ENCODE measurements around the gene NEDD4. TPM values are rescaled to one million over a fixed set of nuclear protein-coding genes. Genes with fewer than 3 reads are reported as not detected.
"Not testable (repeated sequence)": the region's sequence is repeated elsewhere in the genome, so short reads cannot be mapped to it uniquely, and the experiment has no call there.

Gene NEDD4
- polyA plus RNA-seq, 1 donor, result 16.2 TPM

DNA sequence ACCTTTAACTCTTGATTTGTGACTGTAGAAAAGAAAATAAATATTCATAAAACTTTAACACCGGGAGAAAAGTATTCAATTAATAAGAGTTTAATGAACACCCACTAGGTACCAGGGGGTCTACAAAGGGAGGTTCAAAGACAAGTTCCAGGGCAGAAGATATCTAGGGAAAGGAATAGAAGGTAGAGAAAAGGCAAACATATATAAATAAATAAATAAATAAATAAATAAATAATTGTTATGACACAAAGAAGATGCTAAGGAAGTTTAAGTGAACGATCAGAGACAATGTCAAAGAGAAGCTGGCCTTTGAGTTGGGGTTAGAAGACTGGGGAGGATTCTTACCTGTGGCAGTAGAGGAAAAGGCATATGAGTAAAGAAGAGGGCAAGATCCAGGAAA is 123.8 kb downstream of the NEDD4 start:
- no peak overlapping the region for H3K27ac ChIP-seq (ENCODE audit: low read length)
- H3K36me3 ChIP-seq (ENCODE audit: control insufficient read depth, insufficient read depth, low read length), result peaks cover 7% of the 10 kb centered on the region
- DNase-seq, result no peak
- no peaks in the 10 kb centered on the region for H3K4me1 ChIP-seq (ENCODE audit: control insufficient read depth, insufficient read depth, low read length)
- no peaks in the 10 kb centered on the region for H3K9me3 ChIP-seq (ENCODE audit: control insufficient read depth, low read depth, low read length)
- 58% methylated on average over 2 of the region's 2 CpGs for WGBS (ENCODE audit: insufficient coverage, low lambda C conversion rate)
- no peaks in the 10 kb centered on the region for H3K27me3 ChIP-seq (ENCODE audit: control insufficient read depth, insufficient read depth, low read length)
- H3K4me3 ChIP-seq (ENCODE audit: low read length), result no peak overlapping the region

DNA sequence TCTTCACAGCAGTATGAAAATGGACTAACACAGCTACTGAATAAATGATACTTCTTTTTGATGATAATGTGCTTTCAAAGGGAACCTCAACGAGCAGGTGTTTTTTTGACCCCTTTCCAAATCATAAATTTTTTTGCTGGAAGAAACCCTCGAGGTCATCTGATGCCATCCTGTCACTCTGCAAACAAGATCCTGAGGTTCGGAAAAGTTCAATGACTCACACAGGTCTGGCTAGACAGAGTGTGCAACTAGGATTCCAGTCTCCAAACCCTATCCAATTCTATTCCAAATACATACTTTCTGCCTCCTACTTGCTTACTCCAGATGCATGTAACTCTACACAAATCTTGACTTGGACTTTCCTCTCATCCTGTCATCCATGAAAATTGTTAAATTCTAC is 124.7 kb downstream of the NEDD4 start:
- Histone ChIP-seq H3K36me3 (ENCODE audit: control insufficient read depth, insufficient read depth, low read length) (peaks cover 7% of the 10 kb centered on the region), H3K4me3 (ENCODE audit: low read length) (no peak overlapping the region), H3K4me1 (ENCODE audit: control insufficient read depth, insufficient read depth, low read length) (no peaks in the 10 kb centered on the region), H3K27ac (ENCODE audit: low read length) (no peak overlapping the region), H3K27me3 (ENCODE audit: control insufficient read depth, insufficient read depth, low read length) (no peaks in the 10 kb centered on the region), H3K9me3 (ENCODE audit: control insufficient read depth, low read depth, low read length) (no peaks in the 10 kb centered on the region)
- WGBS (ENCODE audit: insufficient coverage, low lambda C conversion rate), result no CpG with 5 or more reads among the region's 3 CpGs
- DNase-seq, result no peak

DNA sequence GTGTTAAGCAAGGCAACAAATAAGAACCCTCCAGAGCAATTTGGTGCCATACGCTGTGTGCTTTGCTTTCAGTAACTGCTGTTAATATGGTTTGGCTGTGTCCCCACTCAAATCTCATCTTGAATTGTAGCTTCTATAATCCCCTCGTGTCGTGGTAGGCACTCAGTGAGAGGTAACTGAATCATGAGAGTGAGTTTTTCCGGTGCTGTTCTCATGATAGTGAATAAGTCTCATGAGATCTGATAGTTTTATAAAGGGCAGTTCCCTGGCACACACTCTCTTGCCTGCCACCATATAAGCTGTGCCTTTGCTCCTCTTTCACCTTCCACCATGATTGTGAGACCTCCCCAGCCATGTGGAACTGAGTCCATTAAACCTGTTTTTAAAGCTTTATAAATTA is 125.1 kb downstream of the NEDD4 start:
- WGBS (ENCODE audit: insufficient coverage, low lambda C conversion rate), result no CpG with 5 or more reads among the region's 4 CpGs
- H3K4me3 ChIP-seq (ENCODE audit: low read length); H3K4me1 ChIP-seq (ENCODE audit: control insufficient read depth, insufficient read depth, low read length); DNase-seq; H3K36me3 ChIP-seq (ENCODE audit: control insufficient read depth, insufficient read depth, low read length); H3K9me3 ChIP-seq (ENCODE audit: control insufficient read depth, low read depth, low read length); H3K27ac ChIP-seq (ENCODE audit: low read length); H3K27me3 ChIP-seq (ENCODE audit: control insufficient read depth, insufficient read depth, low read length): not testable (repeated sequence)

DNA sequence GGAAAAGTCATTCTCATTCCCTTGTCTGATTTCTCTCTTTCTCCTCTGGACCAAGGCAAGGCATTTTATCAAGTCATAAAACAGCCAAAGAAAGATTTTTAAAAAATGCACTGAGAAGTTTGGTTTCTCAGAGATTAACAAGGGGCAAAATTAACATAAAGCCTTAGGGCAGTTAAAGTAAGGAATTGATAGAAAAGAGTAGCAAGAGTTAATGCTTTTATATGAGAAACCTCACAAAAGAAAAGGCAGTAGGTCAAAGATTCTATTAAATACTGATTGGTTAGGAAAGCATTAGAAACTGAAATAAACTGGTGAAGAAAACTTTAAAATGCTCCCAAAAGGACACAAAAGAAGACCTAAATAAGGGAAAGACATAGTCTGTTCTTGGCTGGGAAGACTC is 129.5 kb downstream of the NEDD4 start:
- H3K27ac ChIP-seq (ENCODE audit: low read length), result no peak overlapping the region
- H3K9me3 ChIP-seq (ENCODE audit: control insufficient read depth, low read depth, low read length), result no peaks in the 10 kb centered on the region
- H3K4me1 ChIP-seq (ENCODE audit: control insufficient read depth, insufficient read depth, low read length), result no peaks in the 10 kb centered on the region
- H3K27me3 ChIP-seq (ENCODE audit: control insufficient read depth, insufficient read depth, low read length), result no peaks in the 10 kb centered on the region
- peaks cover 29% of the 10 kb centered on the region for H3K36me3 ChIP-seq (ENCODE audit: control insufficient read depth, insufficient read depth, low read length)
- DNase-seq, result no peak
- no peak overlapping the region for H3K4me3 ChIP-seq (ENCODE audit: low read length)

DNA sequence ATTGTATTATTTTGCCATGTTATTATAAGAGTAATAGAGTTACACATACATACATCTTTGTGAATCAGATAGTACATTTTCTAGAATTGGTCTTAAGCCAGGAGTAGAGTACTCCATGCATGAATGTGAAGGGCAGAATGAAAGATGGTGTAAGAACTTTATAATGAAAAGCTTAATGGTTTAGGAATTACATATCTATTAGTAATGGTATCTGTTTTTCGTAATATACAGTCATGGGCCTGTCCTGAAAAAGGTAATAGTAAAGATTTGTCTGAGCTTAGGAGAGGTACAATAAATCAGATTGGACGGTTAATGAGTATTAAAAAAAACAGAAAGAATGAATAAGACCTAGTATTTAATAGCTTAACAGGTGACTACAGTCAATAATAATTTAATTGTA is 132.3 kb downstream of the NEDD4 start:
- H3K27me3 ChIP-seq (ENCODE audit: control insufficient read depth, insufficient read depth, low read length), result no peaks in the 10 kb centered on the region
- no peak overlapping the region for H3K4me3 ChIP-seq (ENCODE audit: low read length)
- no peak overlapping the region for H3K27ac ChIP-seq (ENCODE audit: low read length)
- no peak for DNase-seq
- no CpG with 5 or more reads among the region's 2 CpGs for WGBS (ENCODE audit: insufficient coverage, low lambda C conversion rate)
- peaks cover 39% of the 10 kb centered on the region for H3K36me3 ChIP-seq (ENCODE audit: control insufficient read depth, insufficient read depth, low read length)
- H3K9me3 ChIP-seq (ENCODE audit: control insufficient read depth, low read depth, low read length), result no peaks in the 10 kb centered on the region
- no peaks in the 10 kb centered on the region for H3K4me1 ChIP-seq (ENCODE audit: control insufficient read depth, insufficient read depth, low read length)

DNA sequence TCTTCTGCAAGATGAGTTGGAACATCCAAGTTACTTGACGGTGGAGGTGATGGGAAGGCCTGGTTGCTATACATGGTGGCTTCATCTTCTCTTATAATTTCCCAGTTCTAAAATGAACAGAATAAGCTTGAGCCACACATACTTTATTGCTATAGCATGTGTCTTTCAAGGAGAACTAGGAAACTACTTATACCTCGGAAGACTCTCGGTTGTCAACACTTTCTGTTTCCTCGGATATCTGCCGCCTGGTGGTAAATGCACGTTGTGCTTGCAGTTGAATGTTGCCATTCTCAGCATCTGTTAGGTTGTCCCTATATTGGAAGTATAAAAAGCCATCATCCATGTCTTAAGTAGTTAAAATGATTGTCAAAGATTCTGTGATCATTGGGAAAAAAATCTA is 132.9 kb downstream of the NEDD4 start:
- no peak for DNase-seq
- Histone ChIP-seq H3K36me3 (ENCODE audit: control insufficient read depth, insufficient read depth, low read length) (peaks cover 44% of the 10 kb centered on the region), H3K9me3 (ENCODE audit: control insufficient read depth, low read depth, low read length) (no peaks in the 10 kb centered on the region), H3K4me1 (ENCODE audit: control insufficient read depth, insufficient read depth, low read length) (no peaks in the 10 kb centered on the region), H3K27ac (ENCODE audit: low read length) (no peak overlapping the region), H3K4me3 (ENCODE audit: low read length) (no peak overlapping the region), H3K27me3 (ENCODE audit: control insufficient read depth, insufficient read depth, low read length) (no peaks in the 10 kb centered on the region)
- WGBS (ENCODE audit: insufficient coverage, low lambda C conversion rate), result 100% methylated on average over 1 of the region's 6 CpGs

DNA sequence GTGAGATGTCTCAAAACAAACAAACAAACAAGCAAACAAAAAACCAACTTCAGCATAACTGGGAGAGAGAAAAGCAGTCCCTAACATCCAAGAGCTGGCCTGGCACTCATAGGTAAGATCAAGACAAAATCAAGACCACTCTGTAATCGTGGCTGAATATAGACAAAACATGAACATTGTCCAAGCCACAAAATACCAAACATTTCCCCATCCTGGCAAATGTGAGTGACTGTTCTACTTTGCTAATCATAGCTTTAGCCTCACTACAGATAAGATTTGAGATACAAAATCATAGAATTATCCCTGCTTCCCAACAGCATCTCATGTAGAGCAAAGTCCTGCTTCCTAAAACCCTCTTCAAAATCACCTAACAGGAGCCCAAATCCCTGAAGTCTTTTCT is 133.7 kb downstream of the NEDD4 start:
- no peak overlapping the region for H3K27ac ChIP-seq (ENCODE audit: low read length)
- H3K4me1 ChIP-seq (ENCODE audit: control insufficient read depth, insufficient read depth, low read length), result no peaks in the 10 kb centered on the region
- no peaks in the 10 kb centered on the region for H3K27me3 ChIP-seq (ENCODE audit: control insufficient read depth, insufficient read depth, low read length)
- peaks cover 51% of the 10 kb centered on the region for H3K36me3 ChIP-seq (ENCODE audit: control insufficient read depth, insufficient read depth, low read length)
- WGBS (ENCODE audit: insufficient coverage, low lambda C conversion rate), result no CpG with 5 or more reads among the region's 1 CpG
- no peak for DNase-seq
- no peaks in the 10 kb centered on the region for H3K9me3 ChIP-seq (ENCODE audit: control insufficient read depth, low read depth, low read length)
- H3K4me3 ChIP-seq (ENCODE audit: low read length), result no peak overlapping the region

DNA sequence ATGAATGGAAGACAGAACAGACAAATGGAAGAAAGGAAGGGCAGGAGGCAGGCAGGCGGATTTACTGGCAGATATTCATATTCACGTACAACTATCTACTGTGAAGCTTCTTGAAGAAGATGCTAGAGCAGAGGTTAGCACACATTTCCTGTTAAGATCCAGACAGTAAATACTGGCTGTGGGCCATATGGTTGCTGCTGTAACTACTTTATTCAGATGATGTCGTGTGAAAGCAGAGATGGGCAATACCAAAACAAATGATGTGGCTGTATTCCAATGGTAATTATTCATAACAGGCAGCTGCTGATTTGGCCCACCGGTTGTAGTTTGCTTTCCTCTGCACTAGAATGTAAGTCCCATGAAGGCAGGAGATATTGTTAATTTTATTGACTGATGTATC is 134.8 kb downstream of the NEDD4 start:
- no peak overlapping the region for H3K4me3 ChIP-seq (ENCODE audit: low read length)
- H3K4me1 ChIP-seq (ENCODE audit: control insufficient read depth, insufficient read depth, low read length), result no peaks in the 10 kb centered on the region
- WGBS (ENCODE audit: insufficient coverage, low lambda C conversion rate), result no CpG with 5 or more reads among the region's 4 CpGs
- H3K36me3 ChIP-seq (ENCODE audit: control insufficient read depth, insufficient read depth, low read length), result peaks cover 58% of the 10 kb centered on the region
- DNase-seq, result no peak
- no peaks in the 10 kb centered on the region for H3K9me3 ChIP-seq (ENCODE audit: control insufficient read depth, low read depth, low read length)
- H3K27ac ChIP-seq (ENCODE audit: low read length), result no peak overlapping the region
- H3K27me3 ChIP-seq (ENCODE audit: control insufficient read depth, insufficient read depth, low read length), result no peaks in the 10 kb centered on the region

DNA sequence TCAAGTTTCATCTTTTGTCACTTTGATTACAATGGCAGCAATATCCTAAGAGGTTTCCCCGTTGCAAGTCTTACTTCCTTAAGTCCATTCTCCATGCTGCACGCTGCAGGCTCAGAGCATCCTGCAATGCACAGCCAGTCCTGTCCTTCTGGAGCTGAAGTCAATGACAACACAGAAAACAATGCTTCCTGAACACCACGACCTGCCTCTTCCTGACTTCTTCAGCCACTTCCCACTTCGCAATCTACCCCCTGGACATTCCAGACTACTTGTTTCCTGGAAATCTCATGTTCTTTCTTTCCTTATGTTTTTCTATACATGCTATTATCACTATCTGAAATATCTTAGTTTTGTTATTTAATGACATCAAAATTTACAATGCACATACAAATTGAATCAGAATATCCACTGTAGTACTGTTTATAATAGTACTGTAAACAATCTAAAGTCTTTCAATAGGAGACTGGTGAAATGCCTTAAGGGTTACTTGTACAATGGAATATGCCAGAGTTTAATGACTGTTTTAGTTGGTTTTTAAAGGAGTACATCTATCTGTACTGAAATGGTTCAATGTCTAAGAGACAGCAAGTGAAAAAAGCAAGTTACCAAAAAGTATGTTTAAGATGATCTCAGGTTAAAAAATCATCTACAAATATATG is 136.8 kb downstream of the NEDD4 start:
- H3K36me3 ChIP-seq (ENCODE audit: control insufficient read depth, insufficient read depth, low read length), result peaks cover 55% of the 10 kb centered on the region
- H3K27ac ChIP-seq (ENCODE audit: low read length), result no peak overlapping the region
- H3K9me3 ChIP-seq (ENCODE audit: control insufficient read depth, low read depth, low read length), result no peaks in the 10 kb centered on the region
- no peaks in the 10 kb centered on the region for H3K27me3 ChIP-seq (ENCODE audit: control insufficient read depth, insufficient read depth, low read length)
- H3K4me3 ChIP-seq (ENCODE audit: low read length), result no peak overlapping the region
- no peak for DNase-seq
- 60% methylated on average over 2 of the region's 4 CpGs for WGBS (ENCODE audit: insufficient coverage, low lambda C conversion rate)
- H3K4me1 ChIP-seq (ENCODE audit: control insufficient read depth, insufficient read depth, low read length), result no peaks in the 10 kb centered on the region

DNA sequence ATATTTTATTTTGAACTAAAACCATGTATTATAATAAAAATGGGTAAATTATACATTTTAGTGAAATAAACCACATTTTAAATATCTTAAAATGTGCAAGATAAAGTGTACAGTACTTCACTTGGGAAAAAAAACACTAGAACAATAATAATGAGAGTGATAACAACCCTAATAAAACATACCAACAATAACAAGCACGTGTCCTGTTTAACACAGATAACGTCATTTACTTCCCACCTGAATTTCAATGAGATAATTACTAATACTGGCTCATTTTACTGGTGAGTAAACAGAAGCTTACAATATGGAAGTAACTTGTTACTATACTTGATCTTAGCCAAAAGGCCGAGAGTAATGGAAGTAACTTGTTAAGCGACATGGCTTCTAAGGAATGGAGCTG is 140.3 kb downstream of the NEDD4 start:
- Histone ChIP-seq H3K4me3 (ENCODE audit: low read length) (no peak overlapping the region), H3K27me3 (ENCODE audit: control insufficient read depth, insufficient read depth, low read length) (no peaks in the 10 kb centered on the region), H3K9me3 (ENCODE audit: control insufficient read depth, low read depth, low read length) (no peaks in the 10 kb centered on the region), H3K36me3 (ENCODE audit: control insufficient read depth, insufficient read depth, low read length) (peaks cover 47% of the 10 kb centered on the region), H3K27ac (ENCODE audit: low read length) (no peak overlapping the region), H3K4me1 (ENCODE audit: control insufficient read depth, insufficient read depth, low read length) (no peaks in the 10 kb centered on the region)
- DNase-seq, result no peak
- WGBS (ENCODE audit: insufficient coverage, low lambda C conversion rate), result no CpG with 5 or more reads among the region's 4 CpGs

DNA sequence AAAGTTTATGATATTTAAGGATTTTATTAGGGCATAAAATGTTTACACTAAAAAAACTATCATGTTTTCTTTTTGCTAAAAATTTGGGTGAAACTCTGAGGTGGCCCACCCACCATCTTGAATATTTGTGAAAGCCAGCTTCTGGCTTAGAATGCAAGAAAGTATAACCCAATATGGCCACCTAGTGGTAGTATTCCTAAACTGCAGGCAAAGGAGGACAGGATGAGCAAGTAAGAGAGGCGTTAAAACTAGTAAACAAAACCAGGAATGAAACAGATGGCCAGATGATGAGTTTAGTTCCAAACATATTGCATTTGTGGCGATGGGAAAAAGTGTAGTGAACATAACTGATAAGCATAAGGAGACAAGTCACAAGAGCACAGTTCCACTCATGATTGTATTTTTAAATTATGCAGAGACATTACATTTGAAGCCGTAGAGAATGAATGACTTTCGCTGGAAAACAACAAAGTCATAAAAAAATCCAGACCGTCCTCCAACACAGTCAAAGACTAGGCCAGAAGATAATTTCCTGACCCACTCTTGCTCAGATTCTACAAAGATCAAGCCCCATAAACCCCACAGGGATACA is 147.2 kb downstream of the NEDD4 start:
- 0% methylated on average over 1 of the region's 5 CpGs for WGBS (ENCODE audit: insufficient coverage, low lambda C conversion rate)
- Histone ChIP-seq H3K27ac (ENCODE audit: low read length) (no peak overlapping the region), H3K4me3 (ENCODE audit: low read length) (no peak overlapping the region), H3K36me3 (ENCODE audit: control insufficient read depth, insufficient read depth, low read length) (peaks cover 45% of the 10 kb centered on the region), H3K9me3 (ENCODE audit: control insufficient read depth, low read depth, low read length) (no peaks in the 10 kb centered on the region), H3K4me1 (ENCODE audit: control insufficient read depth, insufficient read depth, low read length) (no peaks in the 10 kb centered on the region), H3K27me3 (ENCODE audit: control insufficient read depth, insufficient read depth, low read length) (no peaks in the 10 kb centered on the region)
- DNase-seq, result peak; percentile 48 to 55

Data from large intestine (tissue), 3 donors.